ENCODE data around the gene ACSF3.

Gene ACSF3

DNA sequence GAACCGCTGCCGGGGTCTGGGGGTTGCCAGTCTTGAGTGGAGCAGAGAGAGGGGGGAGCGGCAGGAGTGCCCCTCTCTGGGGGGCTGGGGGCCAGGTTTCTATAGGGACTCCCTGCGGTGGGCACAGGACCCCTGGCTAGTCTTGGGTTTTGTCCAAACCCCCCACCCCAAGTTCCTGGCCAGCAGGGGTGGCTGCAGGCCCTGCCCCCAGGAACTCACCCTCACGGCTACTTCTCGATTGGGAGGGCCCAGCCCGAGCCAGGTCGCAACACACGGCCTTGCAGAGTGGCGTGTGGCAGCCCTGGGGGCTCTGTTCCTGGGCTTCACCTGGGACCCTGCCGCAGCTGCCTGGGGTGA lies 78.5 kb downstream of the ACSF3 start:
- no peak for DNase-seq
- H3K4me1 Mint-ChIP-seq (ENCODE audit: low read depth in 2 of 2) = peaks cover 7 to 8% of the 10 kb centered on the region in 2 donors
- H3K36me3 Mint-ChIP-seq (ENCODE audit: insufficient read depth) = peaks cover 6% of the 10 kb centered on the region
- no peak overlapping the region for H3K4me3 Mint-ChIP-seq
- H3K27me3 Mint-ChIP-seq = peaks cover 4 to 14% of the 10 kb centered on the region in 2 donors
- no peak for ATAC-seq (replicated peaks)
- no peaks in the 10 kb centered on the region for H3K9me3 Mint-ChIP-seq
- no peak overlapping the region for H3K27ac Mint-ChIP-seq

DNA sequence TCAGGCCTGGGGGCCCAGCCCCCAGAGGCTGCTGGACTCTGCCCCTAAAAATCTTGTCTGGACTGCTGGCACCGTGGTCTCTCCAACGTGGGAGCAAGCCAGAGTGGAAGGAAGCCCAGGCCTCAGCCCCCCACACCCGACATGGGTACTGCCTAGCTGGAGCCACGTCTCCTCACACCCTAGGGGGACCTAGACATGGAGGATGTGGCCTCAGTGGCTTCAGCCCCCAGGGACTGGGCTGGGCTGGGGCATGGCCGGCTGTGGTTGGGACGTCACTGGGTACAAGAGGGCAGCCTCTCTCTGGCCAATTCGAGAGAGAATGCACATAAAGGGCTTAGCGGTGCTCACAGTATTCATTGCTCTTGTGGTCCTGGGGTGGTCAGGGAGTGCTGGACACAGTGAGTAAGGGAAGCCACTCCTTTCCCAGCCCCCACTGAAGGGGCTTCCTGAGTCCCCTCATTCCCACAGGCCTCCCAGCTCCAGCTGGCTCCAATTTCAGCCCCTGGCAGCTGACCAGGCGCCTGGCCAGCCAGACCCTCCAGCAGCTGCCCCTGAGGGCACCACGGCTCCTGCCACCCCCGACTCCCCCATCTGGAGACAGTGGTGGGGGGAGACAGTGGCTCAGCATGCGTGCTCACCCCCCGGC lies 79.0 kb downstream of the ACSF3 start:
- H3K4me1 Mint-ChIP-seq (ENCODE audit: low read depth in 2 of 2) = peaks cover 7 to 8% of the 10 kb centered on the region in 2 donors
- ATAC-seq (replicated peaks) (no peak), DNase-seq (no peak)
- H3K36me3 Mint-ChIP-seq (ENCODE audit: insufficient read depth) = peaks cover 6% of the 10 kb centered on the region
- H3K27ac Mint-ChIP-seq = no peak overlapping the region
- H3K9me3 Mint-ChIP-seq = no peaks in the 10 kb centered on the region
- H3K4me3 Mint-ChIP-seq = no peak overlapping the region
- H3K27me3 Mint-ChIP-seq = peaks cover 4 to 14% of the 10 kb centered on the region in 2 donors

- Mint-ChIP-seq H3K27me3 (peaks cover 0 to 9% of the 10 kb centered on the region in 2 donors), H3K4me3 (no peak overlapping the region), H3K27ac (no peak overlapping the region), H3K9me3 (no peaks in the 10 kb centered on the region), H3K4me1 (ENCODE audit: low read depth in 2 of 2) (peaks cover 7 to 8% of the 10 kb centered on the region in 2 donors), H3K36me3 (ENCODE audit: insufficient read depth) (peaks cover 6% of the 10 kb centered on the region)
- DNase-seq = no peak
- no peak for ATAC-seq (replicated peaks)
Observed at GRCh38 chr16:89173174-89173921, 79.7 kb downstream of the ACSF3 start.

- no peak for ATAC-seq (replicated peaks)
- Mint-ChIP-seq H3K4me1 (ENCODE audit: low read depth in 2 of 2) (peaks cover 7 to 8% of the 10 kb centered on the region in 2 donors), H3K4me3 (no peak overlapping the region), H3K27me3 (peaks cover 0 to under 1% of the 10 kb centered on the region in 2 donors), H3K27ac (no peak overlapping the region), H3K36me3 (ENCODE audit: insufficient read depth) (peaks cover 3% of the 10 kb centered on the region), H3K9me3 (no peaks in the 10 kb centered on the region)
- DNase-seq = no peak
Observed at GRCh38 chr16:89174055-89174827, 80.6 kb downstream of the ACSF3 start.

GRCh38 chr16:89174877-89175276 lies 81.2 kb downstream of the ACSF3 start:
- H3K4me3 Mint-ChIP-seq = no peak overlapping the region
- H3K27ac Mint-ChIP-seq = no peak overlapping the region
- DNase-seq = no peak
- H3K9me3 Mint-ChIP-seq = no peaks in the 10 kb centered on the region
- ATAC-seq (replicated peaks) = no peak
- peaks cover 7 to 8% of the 10 kb centered on the region in 2 donors for H3K4me1 Mint-ChIP-seq (ENCODE audit: low read depth in 2 of 2)
- H3K27me3 Mint-ChIP-seq = no peaks in the 10 kb centered on the region
- peaks cover 3% of the 10 kb centered on the region for H3K36me3 Mint-ChIP-seq (ENCODE audit: insufficient read depth)

DNA sequence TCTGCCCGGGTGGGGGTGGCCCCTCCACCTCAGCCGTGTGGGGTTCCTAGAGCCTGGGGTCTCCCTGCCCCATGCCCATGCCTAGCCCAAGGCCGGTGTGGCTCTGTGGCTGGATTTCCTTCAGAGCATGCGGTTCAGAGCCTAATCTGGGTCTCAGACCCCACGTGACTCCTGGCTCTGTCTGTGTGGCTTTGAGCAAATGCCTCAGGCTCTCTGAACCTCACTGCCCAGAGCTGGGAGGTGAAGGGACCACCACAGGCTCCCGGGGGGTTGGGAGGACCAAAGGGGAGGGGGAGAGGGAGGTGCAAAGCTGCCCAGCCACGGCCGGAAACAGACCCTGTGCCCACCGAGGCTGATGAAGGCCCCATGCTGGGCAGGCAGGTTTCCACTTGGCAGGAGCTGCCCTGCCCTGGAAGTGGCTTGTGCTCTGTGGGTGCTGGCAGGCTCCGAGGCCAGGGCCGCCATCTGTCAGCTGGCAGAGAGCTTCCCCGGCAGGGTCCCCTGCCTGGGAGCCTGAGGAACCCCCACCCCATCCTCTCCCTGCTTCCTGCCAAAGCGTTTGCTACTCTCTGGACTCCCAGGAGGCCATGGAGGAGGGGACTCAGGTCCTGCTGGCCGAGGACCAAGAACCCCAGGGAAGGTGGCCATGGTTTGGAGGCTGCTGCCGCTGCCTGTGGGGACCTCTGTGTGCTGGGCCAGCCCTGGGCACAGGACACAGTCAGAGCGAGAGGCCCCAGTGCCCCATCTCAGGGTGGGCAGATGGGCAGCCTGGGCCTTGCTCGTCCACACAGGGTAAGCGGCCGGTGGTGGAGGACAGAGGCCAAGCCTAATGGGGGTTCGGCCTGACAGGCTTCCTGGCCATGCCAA lies 81.9 kb downstream of the ACSF3 start:
- DNase-seq (no peak), ATAC-seq (replicated peaks) (no peak)
- no peaks in the 10 kb centered on the region for H3K9me3 Mint-ChIP-seq
- H3K27me3 Mint-ChIP-seq = no peaks in the 10 kb centered on the region
- H3K4me3 Mint-ChIP-seq = no peak overlapping the region
- no peak overlapping the region for H3K27ac Mint-ChIP-seq
- peaks cover 5% of the 10 kb centered on the region in 2 donors for H3K4me1 Mint-ChIP-seq (ENCODE audit: low read depth in 2 of 2)
- peaks cover 3% of the 10 kb centered on the region for H3K36me3 Mint-ChIP-seq (ENCODE audit: insufficient read depth)

DNA sequence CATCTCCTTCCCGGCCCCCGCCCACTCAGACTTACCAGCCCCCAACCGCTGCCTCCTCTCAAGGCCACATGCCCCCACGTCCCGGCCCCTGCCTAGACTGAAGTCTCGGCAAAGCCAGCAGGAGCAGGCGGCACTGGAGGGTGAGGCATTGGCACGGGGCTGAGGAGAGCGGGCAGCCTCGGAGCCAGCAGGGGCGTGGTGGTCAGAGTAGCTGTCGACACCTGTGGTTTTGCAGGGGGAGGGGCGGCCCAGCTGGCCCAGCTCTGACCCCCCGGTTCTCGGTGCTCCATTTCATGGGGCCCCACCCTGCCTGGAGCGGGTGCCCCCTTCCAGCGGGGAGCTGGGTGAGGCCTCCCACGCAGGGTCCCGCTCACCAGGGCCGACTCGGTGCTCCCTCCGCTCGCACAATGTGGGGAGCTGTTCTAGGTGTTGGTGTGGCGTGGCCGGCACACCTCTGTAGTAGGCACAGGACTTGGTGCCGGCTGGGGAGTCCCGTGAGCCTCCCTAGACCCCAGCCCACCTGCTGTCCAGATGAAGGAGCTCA lies 82.6 kb downstream of the ACSF3 start:
- ATAC-seq (replicated peaks) = no peak

GRCh38 chr16:89176717-89177116 lies 83.1 kb downstream of the ACSF3 start:
- no peaks in the 10 kb centered on the region for H3K27me3 Mint-ChIP-seq
- no peaks in the 10 kb centered on the region for H3K36me3 Mint-ChIP-seq (ENCODE audit: insufficient read depth)
- H3K27ac Mint-ChIP-seq = no peak overlapping the region
- no peaks in the 10 kb centered on the region for H3K9me3 Mint-ChIP-seq
- ATAC-seq (replicated peaks) (no peak), DNase-seq (no peak)
- no peaks in the 10 kb centered on the region for H3K4me1 Mint-ChIP-seq (ENCODE audit: low read depth in 2 of 2)
- no peak overlapping the region for H3K4me3 Mint-ChIP-seq

More for the DNA sequence above, 82.6 kb downstream of the ACSF3 start:
- Mint-ChIP-seq H3K27ac (no peak overlapping the region), H3K36me3 (ENCODE audit: insufficient read depth) (no peaks in the 10 kb centered on the region), H3K4me1 (ENCODE audit: low read depth in 2 of 2) (no peaks in the 10 kb centered on the region), H3K27me3 (no peaks in the 10 kb centered on the region), H3K9me3 (no peaks in the 10 kb centered on the region), H3K4me3 (no peak overlapping the region)
- no peak for DNase-seq

DNA sequence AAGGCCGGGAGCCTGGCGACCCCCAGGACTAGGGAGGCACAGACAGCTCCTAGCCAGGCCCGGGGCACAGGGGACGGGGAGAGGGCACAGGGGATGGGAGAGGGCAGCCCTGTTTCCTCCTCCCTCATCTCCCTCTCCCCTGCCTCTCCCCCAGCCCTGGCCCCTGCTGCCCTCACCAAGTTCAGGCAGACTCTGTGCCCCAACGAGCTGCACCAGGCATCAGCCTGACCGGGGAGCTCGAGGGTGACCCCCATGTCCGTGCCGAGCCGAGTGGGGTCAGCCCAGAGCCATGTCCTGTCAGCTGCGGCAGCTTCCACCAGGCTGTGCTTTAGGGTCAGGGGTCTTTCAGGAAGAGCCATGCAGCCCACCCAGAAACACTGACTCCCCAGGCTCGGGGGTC lies 83.8 kb downstream of the ACSF3 start:
- ATAC-seq (replicated peaks) (no peak), DNase-seq (no peak)
- no peaks in the 10 kb centered on the region for H3K4me1 Mint-ChIP-seq (ENCODE audit: low read depth in 2 of 2)
- no peak overlapping the region for H3K27ac Mint-ChIP-seq
- H3K36me3 Mint-ChIP-seq (ENCODE audit: insufficient read depth) = no peaks in the 10 kb centered on the region
- no peaks in the 10 kb centered on the region for H3K27me3 Mint-ChIP-seq
- no peaks in the 10 kb centered on the region for H3K9me3 Mint-ChIP-seq
- no peak overlapping the region for H3K4me3 Mint-ChIP-seq

DNA sequence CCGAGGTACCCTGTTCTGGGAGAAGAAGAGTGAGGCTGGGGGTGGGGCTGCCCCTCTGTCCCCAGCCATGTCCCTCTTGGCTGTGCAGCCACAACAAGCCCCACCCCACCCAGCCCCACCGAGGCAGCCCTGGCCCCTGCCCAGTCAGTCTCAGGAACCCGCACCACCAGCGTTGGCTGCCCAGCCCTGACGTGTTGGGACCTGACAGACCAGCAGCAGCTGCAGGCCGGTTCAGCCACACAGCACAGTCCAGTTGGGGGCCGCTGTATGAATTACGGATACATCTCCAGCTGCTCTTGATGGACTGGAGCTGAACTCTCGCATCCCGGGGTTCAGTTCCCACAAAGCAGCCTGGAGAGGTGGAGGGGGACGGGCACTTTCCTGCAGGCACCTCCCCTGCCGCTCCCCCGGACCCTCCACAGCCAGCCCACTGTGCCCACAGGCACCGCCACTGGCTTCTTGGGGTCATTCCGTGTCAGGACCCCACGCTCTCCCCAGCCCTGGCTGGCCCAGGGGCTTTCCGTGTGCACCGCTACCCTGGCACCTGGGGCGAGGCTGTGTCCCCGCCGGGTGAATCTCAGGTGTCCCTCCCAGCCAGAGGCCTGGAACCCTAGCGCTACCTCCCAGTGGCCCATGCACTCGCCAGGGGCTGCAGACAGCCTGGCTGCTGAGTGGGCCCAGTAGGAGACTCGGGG lies 84.9 kb downstream of the ACSF3 start:
- DNase-seq (no peak), ATAC-seq (replicated peaks) (no peak)
- no peaks in the 10 kb centered on the region for H3K9me3 Mint-ChIP-seq
- H3K27ac Mint-ChIP-seq = no peak overlapping the region
- H3K4me3 Mint-ChIP-seq = no peak overlapping the region
- H3K27me3 Mint-ChIP-seq = no peaks in the 10 kb centered on the region
- no peaks in the 10 kb centered on the region for H3K4me1 Mint-ChIP-seq (ENCODE audit: low read depth in 2 of 2)
- no peaks in the 10 kb centered on the region for H3K36me3 Mint-ChIP-seq (ENCODE audit: insufficient read depth)

DNA sequence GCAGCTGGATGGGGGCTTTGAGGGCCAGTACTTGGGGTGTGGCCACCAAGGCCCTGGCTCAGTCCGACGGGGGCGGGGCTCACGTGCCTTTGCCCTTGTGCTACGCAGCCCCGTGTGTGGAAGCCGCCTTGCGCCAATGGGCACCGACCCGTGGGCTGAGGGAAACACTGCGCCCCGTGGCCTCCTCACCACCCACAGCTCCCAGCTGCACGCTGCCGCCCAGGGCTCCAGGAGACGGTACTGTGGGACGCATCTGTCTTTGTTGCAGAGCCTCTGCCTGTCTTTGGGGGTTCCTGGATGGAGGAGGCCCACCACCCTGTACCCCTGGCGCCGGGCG lies 85.5 kb downstream of the ACSF3 start:
- Mint-ChIP-seq H3K4me1 (ENCODE audit: low read depth in 2 of 2) (no peaks in the 10 kb centered on the region), H3K36me3 (ENCODE audit: insufficient read depth) (peaks cover 2% of the 10 kb centered on the region), H3K27ac (no peak overlapping the region), H3K9me3 (no peaks in the 10 kb centered on the region), H3K27me3 (no peaks in the 10 kb centered on the region), H3K4me3 (no peak overlapping the region)
- ATAC-seq (replicated peaks) (no peak), DNase-seq (no peak)

GRCh38 chr16:89179656-89180315 lies 86.1 kb downstream of the ACSF3 start:
- Mint-ChIP-seq H3K4me1 (ENCODE audit: low read depth in 2 of 2) (no peaks in the 10 kb centered on the region), H3K9me3 (no peaks in the 10 kb centered on the region), H3K36me3 (ENCODE audit: insufficient read depth) (peaks cover 8% of the 10 kb centered on the region), H3K27me3 (no peaks in the 10 kb centered on the region), H3K4me3 (no peak overlapping the region), H3K27ac (no peak overlapping the region)
- no peak for ATAC-seq (replicated peaks)
- DNase-seq = no peak
